PFSK-1 (cell line): ENCODE results near the gene MYT1.

Experiments
- POLR2AphosphoS5 ChIP-seq: IDR thresholded peaks from 2 replicates; pipeline ENCODE4 v1.6.1; 2012; ENCODE audit warnings: low read depth, mild to moderate bottlenecking, control low read depth, low read length, moderate library complexity
- TAF1 ChIP-seq: IDR thresholded peaks from 2 replicates; pipeline ENCODE4 v1.6.1; 2012; ENCODE audit warnings: low read length, control low read depth, borderline replicate concordance; ENCODE audit not compliant: insufficient read depth

DNA sequence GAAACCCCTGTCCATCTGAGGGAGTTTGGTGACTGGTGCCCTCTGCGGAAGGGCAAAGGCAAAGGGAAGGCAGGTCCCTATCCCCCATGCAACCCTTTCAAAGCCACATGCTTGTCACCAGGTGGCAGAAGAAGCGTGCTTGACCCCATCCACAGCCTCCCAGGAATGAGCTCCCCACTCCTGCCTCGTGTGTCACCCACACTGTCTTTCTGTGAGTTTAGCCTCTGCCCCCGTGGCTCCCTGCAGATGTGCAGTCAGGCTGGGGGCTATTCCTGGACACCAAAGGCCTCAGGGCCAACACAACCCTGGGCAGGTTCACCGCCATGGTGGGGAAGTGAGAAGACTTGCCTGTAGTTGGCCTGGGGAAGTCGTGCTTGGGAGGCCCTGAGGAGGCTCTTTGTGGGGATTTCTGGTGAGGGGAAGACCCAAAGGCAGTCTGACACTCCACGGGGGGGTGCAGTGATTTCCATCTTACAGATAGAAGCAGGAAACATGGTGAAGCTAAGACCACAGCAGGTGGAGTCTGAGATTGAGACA, 74.7 kb downstream of the MYT1 start:
- no peak for TF ChIP-seq TAF1
- no peak for TF ChIP-seq POLR2AphosphoS5
